IMR-90 (cell line): ENCODE measurements around the gene CXCL9. TPM values are rescaled to one million over a fixed set of nuclear protein-coding genes. Genes with fewer than 3 reads are reported as not detected.

Source experiments
- ATAC-seq: fragments of 200-7000 bp; cut with Tn5 transposase; 2 replicates; pipeline ENCODE4 v1.9.1; 2020; ENCODE audit warnings: low read depth, mild to moderate bottlenecking, moderate library complexity
- BruUV-seq: library from RNA; stranded (reverse); fragments of 400-500 nt; replicated peaks from 2 replicates; lab custom pipeline; 2021; lab: Mats Ljungman, UMichigan
- CTCF ChIA-PET: fragments of 300-600 bp; formaldehyde crosslinking; extraction: SDS; loops from one replicate; lab custom pipeline; 2021; ENCODE audit warnings: antibody characterized with exemption; lab: Yijun Ruan, JAX
- POLR2A ChIA-PET: fragments of 300-600 bp; sonication (Branson Sonifier 250); formaldehyde crosslinking; loops from one replicate; lab custom pipeline; 2022; ENCODE audit warnings: antibody characterized with exemption; ENCODE audit not compliant: unreplicated experiment; lab: Charles Lee
- DNase-seq: peaks from one replicate; pipeline ENCODE4 v3.0.0; 2013
- H2AFZ ChIP-seq: replicated peaks from 2 replicates; pipeline ENCODE3; 2013; ENCODE audit warnings: low read length, mild to moderate bottlenecking; ENCODE audit not compliant: poor library complexity
- H2AK5ac ChIP-seq: 2 replicates; pipeline ENCODE4 v1.6.1; 2013; ENCODE audit warnings: low read depth, low read length, inconsistent platforms
- H2AK9ac ChIP-seq: replicated peaks from 2 replicates; pipeline ENCODE3; 2013; ENCODE audit warnings: mild to moderate bottlenecking, low read depth, low read length, moderate library complexity; ENCODE audit not compliant: poor library complexity
- H2BK120ac ChIP-seq: 2 replicates; pipeline ENCODE4 v1.6.1; 2013; ENCODE audit warnings: low read depth, low read length, inconsistent platforms
- H2BK15ac ChIP-seq: 3 replicates; pipeline ENCODE4 v1.6.1; 2013; ENCODE audit warnings: low read depth, low read length, inconsistent platforms
- H2BK20ac ChIP-seq: 2 replicates; pipeline ENCODE4 v1.6.1; 2013; ENCODE audit warnings: low read depth, mild to moderate bottlenecking, inconsistent platforms, low read length, moderate library complexity
- H2BK5ac ChIP-seq: 2 replicates; pipeline ENCODE4 v1.6.1; 2013; ENCODE audit warnings: mild to moderate bottlenecking, low read depth, low read length, inconsistent platforms; ENCODE audit not compliant: poor library complexity, severe bottlenecking
- H3K14ac ChIP-seq: replicated peaks from 2 replicates; pipeline ENCODE4 v1.6.1; 2013; ENCODE audit warnings: low read depth, low read length, inconsistent platforms
- H3K18ac ChIP-seq: 2 replicates; pipeline ENCODE4 v1.6.1; 2013; ENCODE audit warnings: low read depth, low read length, control low read depth
- H3K23ac ChIP-seq: 2 replicates; pipeline ENCODE4 v1.6.1; 2013; ENCODE audit warnings: low read depth, low read length, inconsistent platforms
- H3K27ac ChIP-seq: 2 replicates; pipeline ENCODE4 v1.5.1; 2013; ENCODE audit warnings: mild to moderate bottlenecking, control low read depth, low read length; ENCODE audit not compliant: insufficient read depth
- H3K27me3 ChIP-seq: 2 replicates; pipeline ENCODE4 v1.6.1; 2013; ENCODE audit warnings: low read length; ENCODE audit not compliant: control insufficient read depth, insufficient read depth
- H3K36me3 ChIP-seq: 2 replicates; pipeline ENCODE4 v1.6.1; 2013; ENCODE audit warnings: low read length, mixed read lengths; ENCODE audit not compliant: control insufficient read depth, insufficient read depth
- H3K4ac ChIP-seq: 2 replicates; pipeline ENCODE4 v1.6.1; 2013; ENCODE audit warnings: low read depth, low read length, inconsistent platforms
- H3K4me1 ChIP-seq: 2 replicates; pipeline ENCODE4 v1.6.1; 2013; ENCODE audit warnings: low read length, mixed read lengths; ENCODE audit not compliant: control insufficient read depth, insufficient read depth
- H3K4me2 ChIP-seq: 2 replicates; pipeline ENCODE4 v1.6.1; 2013; ENCODE audit warnings: low read depth, mild to moderate bottlenecking, control low read depth, low read length, moderate library complexity
- H3K4me3 ChIP-seq: 2 replicates; pipeline ENCODE4 v1.5.1; 2013; ENCODE audit warnings: low read depth, mild to moderate bottlenecking, control low read depth, low read length, moderate library complexity; ENCODE audit not compliant: insufficient read depth
- H3K56ac ChIP-seq: 2 replicates; pipeline ENCODE4 v1.6.1; 2013; ENCODE audit warnings: low read length, inconsistent platforms; ENCODE audit not compliant: insufficient read depth; ENCODE audit errors: extremely low read depth
- H3K79me1 ChIP-seq, 2 experiments: 2 replicates each; pipeline ENCODE4 v1.6.1; 2013; ENCODE audit warnings: low read length in 2 of 2, inconsistent platforms in 1 of 2, low read depth in 1 of 2
- H3K9ac ChIP-seq: 2 replicates; pipeline ENCODE4 v1.6.1; 2013; ENCODE audit warnings: low read depth, low read length, control low read depth
- H3K9me1 ChIP-seq: 2 replicates; pipeline ENCODE4 v1.6.1; 2013; ENCODE audit warnings: low read length, inconsistent platforms; ENCODE audit not compliant: insufficient read depth
- H3K9me3 ChIP-seq: 2 replicates; pipeline ENCODE4 v1.6.1; 2013; ENCODE audit warnings: low read length; ENCODE audit not compliant: control insufficient read depth, insufficient read depth
- H4K20me1 ChIP-seq: 2 replicates; pipeline ENCODE4 v1.6.1; 2013; ENCODE audit warnings: low read length, inconsistent platforms; ENCODE audit not compliant: insufficient read depth
- H4K5ac ChIP-seq: 2 replicates; pipeline ENCODE4 v1.6.1; 2013; ENCODE audit warnings: mild to moderate bottlenecking, low read depth, low read length, control low read depth
- H4K8ac ChIP-seq, 2 experiments: 2 replicates each; pipeline ENCODE4 v1.6.1; 2013; ENCODE audit warnings: low read depth in 2 of 2, low read length in 2 of 2, control low read depth in 1 of 2, inconsistent platforms in 1 of 2
- H4K91ac ChIP-seq: 2 replicates; pipeline ENCODE4 v1.6.1; 2013; ENCODE audit warnings: low read depth, low read length, inconsistent platforms; ENCODE audit not compliant: insufficient read depth
- MAZ ChIP-seq: IDR thresholded peaks from 2 replicates; pipeline ENCODE4 v1.6.1; 2012; ENCODE audit warnings: low read depth, mild to moderate bottlenecking, low read length, improper control_type of control experiment, moderate library complexity, borderline replicate concordance
- WGBS, 2 experiments: methylation state at CpG; one replicate each; pipeline versions ENCODE4 v1.1.5 to v1.1.7; 2013; ENCODE audit warnings: missing lambda C conversion rate in 2 of 2; ENCODE audit not compliant: insufficient read length in 1 of 2; ENCODE audit errors: extremely low coverage in 2 of 2; 5-methylcytosine and 5-hydroxymethylcytosine counted together
- dilution Hi-C: fragments of 300-500 bp; cut with HindIII; formaldehyde crosslinking; loops from one replicate; pipeline ENCODE4 v1.14.3; 2018; ENCODE audit warnings: low sequenced_read_pairs; ENCODE audit not compliant: unreplicated experiment
- in situ Hi-C: fragments of 300-500 bp; cut with MboI; formaldehyde crosslinking; loops from 3 replicates; pipeline ENCODE4 v1.14.3; 2019; ENCODE audit warnings: low sequenced_read_pairs, inconsistent platforms, mixed read lengths
- intact Hi-C: fragments of 100-400 bp; cut with micrococcal nuclease; formaldehyde crosslinking; loops from 2 replicates; pipeline ENCODE4 v1.10.0; 2022
- polyA plus RNA-seq, 3 experiments: library from polyadenylated mRNA; depleted of rRNA; stranded (reverse); fragments of >200 nt; gene quantifications; 2 replicates each; pipeline ENCODE4 v1.2.3, GENCODE V29; 2012; ENCODE audit warnings: low replicate concordance in 1 of 3
- total RNA-seq: library from RNA; depleted of rRNA; stranded (reverse); fragments of >200 nt; gene quantifications from 2 replicates; pipeline ENCODE4 v1.2.3, GENCODE V29; 2012

The CXCL9 gene
- total and polyA plus RNA-seq, 2 of the 4 experiments (the other 2 are of a cell fraction): not detected

DNA sequence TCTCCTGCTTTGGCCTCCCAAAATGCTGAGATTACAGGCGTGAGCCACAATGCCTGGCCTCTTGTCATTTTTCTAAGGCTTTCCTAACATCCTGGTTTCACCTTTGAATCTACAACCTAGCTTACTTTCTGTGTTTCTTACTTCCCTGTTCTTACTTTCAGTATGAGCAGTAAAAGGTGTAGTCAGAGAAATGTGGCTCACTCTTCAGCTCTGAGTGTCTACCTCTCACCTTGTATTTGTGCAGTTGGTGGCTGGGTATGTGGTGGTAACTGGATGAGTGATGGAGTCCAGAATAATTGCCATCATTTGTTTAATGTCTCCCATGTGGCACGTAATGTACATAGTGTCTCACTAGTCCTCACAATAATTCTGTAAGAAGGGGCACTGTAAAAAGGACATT, 47.7 kb upstream of the CXCL9 start:
- Histone ChIP-seq H3K23ac (no peak overlapping the region), H3K36me3 (no peaks in the 10 kb centered on the region), H2BK15ac (no peak overlapping the region), H4K91ac (no peak overlapping the region), H3K9ac (no peak overlapping the region), H2AK9ac (no peak overlapping the region), H3K56ac (no peak overlapping the region), H4K20me1 (no peaks in the 10 kb centered on the region), H3K27me3 (peaks cover 13% of the 10 kb centered on the region), H3K9me1 (no peaks in the 10 kb centered on the region), H3K4me1 (no peaks in the 10 kb centered on the region), H2BK120ac (no peak overlapping the region), H2AFZ (no peak overlapping the region), H2AK5ac (no peak overlapping the region), H3K4me3 (no peak overlapping the region), H3K18ac (no peak overlapping the region), H3K14ac (no peak overlapping the region), H4K8ac (no peak overlapping the region), H2BK5ac (no peak overlapping the region), H2BK20ac (no peak overlapping the region), H3K4ac (no peak overlapping the region), H3K79me1 (no peaks in the 10 kb centered on the region), H3K9me3 (no peaks in the 10 kb centered on the region), H3K4me2 (no peak overlapping the region), H3K27ac (no peak overlapping the region), H4K5ac (no peak overlapping the region)
- WGBS, 2 experiments: 83% methylated on average over 1 of the region's 2 CpGs; no CpG with 5 or more reads in 1 of the 2 experiments
- DNase-seq (no peak), ATAC-seq (no peak)
- in situ Hi-C loops: no loop called here
- ChIA-PET CTCF (no interaction called here), POLR2A (no interaction called here)
- dilution Hi-C loops: no loop called here
- no peak for TF ChIP-seq MAZ
- no TSS peak for BruUV-seq
- intact Hi-C loops: no loop called here
